RWPE1 (cell line): ENCODE results near the gene XRRA1.

Experiments used
- CTCF ChIA-PET: fragments of 350-600 bp; sonication (Branson Sonifier 250); formaldehyde crosslinking; extraction: SDS; loops from one replicate; lab custom pipeline; 2021; lab: Yijun Ruan, JAX
- POLR2A ChIA-PET: fragments of 400-600 bp; formaldehyde crosslinking; extraction: SDS; loops from one replicate; lab custom pipeline; 2020; ENCODE audit warnings: antibody characterized with exemption; ENCODE audit not compliant: low non-redundant PET; lab: Yijun Ruan, JAX
- DNase-seq: peaks from one replicate; pipeline ENCODE4 v3.0.0; 2012; ENCODE audit warnings: low spot score
- H3K27ac ChIP-seq: fragments of 450-650 bp; 2 replicates; pipeline ENCODE4 v1.5.1; 2017
- CTCF ChIP-seq: fragments of 450-650 bp; conservative IDR thresholded peaks from 2 replicates; pipeline ENCODE4 v1.5.1; 2017; ENCODE audit warnings: low read depth, mild to moderate bottlenecking

The XRRA1 gene

GRCh38 chr11:74933765-74934164, 15.1 kb downstream of the XRRA1 start:
- no peak for DNase-seq
- TF ChIP-seq CTCF: no peak
- POLR2A ChIA-PET: no interaction called here
- CTCF ChIA-PET: interaction anchor here (1.3 kb wide), 1 partner anchor 89 kb away, joined by 4 read pairs; no protein-coding TSS in a partner anchor
- no peak overlapping the region for H3K27ac ChIP-seq

GRCh38 chr11:74932797-74933196, 16.1 kb downstream of the XRRA1 start:
- peak; percentile 59 for DNase-seq
- ChIA-PET CTCF (interaction anchor here (0.6 to 1.1 kb wide), 2 partner anchors 10 to 26 kb away, joined by 4 read pairs; no protein-coding TSS in a partner anchor), POLR2A (interaction anchor here (0.7 kb wide), 1 partner anchor 16 kb away, joined by 7 read pairs; the partner anchor contains the start of gene SPCS2)
- no peak for TF ChIP-seq CTCF
- H3K27ac ChIP-seq: no peak overlapping the region

- no peak for TF ChIP-seq CTCF
- ChIA-PET POLR2A (no interaction called here), CTCF (interaction anchor here (1.1 to 1.3 kb wide), 2 partner anchors 9 to 316 kb away, joined by 4 to 5 read pairs; no protein-coding TSS in a partner anchor)
- no peak overlapping the region for H3K27ac ChIP-seq
- DNase-seq: no peak
Observed at GRCh38 chr11:74932169-74932568, 16.7 kb downstream of the XRRA1 start.

GRCh38 chr11:74929431-74930363, 19.2 kb downstream of the XRRA1 start:
- TF ChIP-seq CTCF: peak; percentile 88
- DNase-seq: peak; percentile 47
- POLR2A ChIA-PET: no interaction called here
- H3K27ac ChIP-seq: no peak overlapping the region
- CTCF ChIA-PET: interaction anchor here (0.5 to 1.9 kb wide), 24 partner anchors 10 to 1087 kb away, joined by 3 to 17 read pairs (median 3); partner anchors contain the start of gene NEU3

GRCh38 chr11:74927496-74927895, 21.4 kb downstream of the XRRA1 start:
- H3K27ac ChIP-seq: no peak overlapping the region
- CTCF ChIA-PET: no interaction called here
- POLR2A ChIA-PET: no interaction called here
- DNase-seq: no peak
- TF ChIP-seq CTCF: no peak

- no peak for DNase-seq
- no peak for TF ChIP-seq CTCF
- H3K27ac ChIP-seq: no peak overlapping the region
- ChIA-PET POLR2A (no interaction called here), CTCF (interaction anchor here (0.6 to 0.9 kb wide), 2 partner anchors 278 to 1682 kb away, joined by 3 to 5 read pairs; no protein-coding TSS in a partner anchor)
Observed at GRCh38 chr11:74926304-74927030, 22.4 kb downstream of the XRRA1 start.
